Neural progenitor cell (in vitro differentiated cells): ENCODE data around the gene CFAP54. TPM values are rescaled to one million over a fixed set of nuclear protein-coding genes. Genes with fewer than 3 reads are reported as not detected.

Experiments
- DNase-seq: peaks from one replicate; pipeline ENCODE4 v3.0.0-alpha.2; 2016; ENCODE audit warnings: low spot score
- H2AFZ ChIP-seq: fragments of 200-600 bp; sonication (generic); replicated peaks from 2 replicates; pipeline ENCODE4 v1.6.1; 2016; ENCODE audit warnings: antibody characterized with exemption
- H3F3A ChIP-seq: fragments of 200-600 bp; sonication (generic); 2 replicates; pipeline ENCODE4 v1.6.1; 2016; ENCODE audit warnings: antibody characterized with exemption, low read depth
- H3K27ac ChIP-seq: fragments of 200-600 bp; sonication (generic); 2 replicates; pipeline ENCODE4 v1.5.1; 2016; ENCODE audit warnings: mild to moderate bottlenecking
- H3K27me3 ChIP-seq: fragments of 200-600 bp; sonication (generic); 2 replicates; pipeline ENCODE4 v1.6.1; 2016; ENCODE audit warnings: mild to moderate bottlenecking, moderate library complexity
- H3K36me3 ChIP-seq: fragments of 200-600 bp; sonication (generic); 2 replicates; pipeline ENCODE4 v1.5.1; 2016
- H3K4me1 ChIP-seq: fragments of 200-600 bp; sonication (generic); 2 replicates; pipeline ENCODE4 v1.6.1; 2016; ENCODE audit warnings: mixed run types
- H3K4me2 ChIP-seq: fragments of 200-600 bp; sonication (generic); 2 replicates; pipeline ENCODE4 v1.6.1; 2016
- H3K4me3 ChIP-seq: fragments of 200-600 bp; sonication (generic); 2 replicates; pipeline ENCODE4 v1.5.1; 2016
- H3K79me2 ChIP-seq: fragments of 200-600 bp; sonication (generic); 2 replicates; pipeline ENCODE4 v1.6.1; 2016; ENCODE audit warnings: low read depth
- H3K9ac ChIP-seq: fragments of 200-600 bp; sonication (generic); 2 replicates; pipeline ENCODE4 v1.6.1; 2016
- H3K9me3 ChIP-seq: fragments of 200-600 bp; sonication (generic); 2 replicates; pipeline ENCODE4 v1.5.1; 2016; ENCODE audit warnings: low read depth
- H4K20me1 ChIP-seq: fragments of 200-600 bp; sonication (generic); 2 replicates; pipeline ENCODE4 v1.6.1; 2016; ENCODE audit warnings: low read depth
- H3K27ac Mint-ChIP-seq: 3 replicates; pipeline ENCODE4 v1.8.0; 2021; ENCODE audit warnings: mixed read lengths
- H3K27me3 Mint-ChIP-seq: 2 replicates; pipeline ENCODE4 v1.8.0; 2022; ENCODE audit warnings: low read depth, mild to moderate bottlenecking, inconsistent platforms, moderate library complexity, mixed read lengths; ENCODE audit not compliant: insufficient read depth
- H3K36me3 Mint-ChIP-seq: 3 replicates; pipeline ENCODE4 v1.8.0; 2021; ENCODE audit warnings: mixed read lengths
- H3K4me1 Mint-ChIP-seq: 3 replicates; pipeline ENCODE4 v1.8.0; 2021; ENCODE audit warnings: mixed read lengths
- H3K4me3 Mint-ChIP-seq: 3 replicates; pipeline ENCODE4 v1.8.0; 2021; ENCODE audit warnings: mild to moderate bottlenecking, moderate library complexity, mixed read lengths
- H3K9me3 Mint-ChIP-seq: 3 replicates; pipeline ENCODE4 v1.8.0; 2020; ENCODE audit warnings: mixed read lengths
- CTCF ChIP-seq: fragments of 200-600 bp; sonication (generic); IDR thresholded peaks from 2 replicates; pipeline ENCODE4 v1.5.1; 2017; ENCODE audit warnings: antibody characterized with exemption, mild to moderate bottlenecking
- EZH2 ChIP-seq: fragments of 200-600 bp; sonication (generic); IDR thresholded peaks from 2 replicates; pipeline ENCODE4 v1.6.1; 2017; ENCODE audit warnings: antibody characterized with exemption, mild to moderate bottlenecking, moderate library complexity
- EZH2phosphoT487 ChIP-seq: fragments of 200-600 bp; sonication (generic); IDR thresholded peaks from 2 replicates; pipeline ENCODE4 v1.6.1; 2017; ENCODE audit warnings: antibody characterized with exemption
- total RNA-seq: library from RNA; depleted of rRNA; stranded (reverse); fragments of >200 nt; gene quantifications from 2 replicates; pipeline ENCODE4 v1.2.3, GENCODE V29; 2015; ENCODE audit warnings: low replicate concordance

Gene CFAP54
- total RNA-seq, 1 donor from 2014 or later: 4.2 TPM

- Histone ChIP-seq H2AFZ (no peak overlapping the region), H3K27ac (no peak overlapping the region), H3F3A (no peaks in the 10 kb centered on the region), H3K4me3 (no peak overlapping the region), H3K9me3 (no peaks in the 10 kb centered on the region), H3K79me2 (no peaks in the 10 kb centered on the region), H3K36me3 (no peaks in the 10 kb centered on the region), H3K27me3 (no peaks in the 10 kb centered on the region), H3K9ac (no peak overlapping the region), H3K4me1 (no peaks in the 10 kb centered on the region), H4K20me1 (no peaks in the 10 kb centered on the region), H3K4me2 (no peak overlapping the region)
- Mint-ChIP-seq H3K4me3 (no peak overlapping the region), H3K9me3 (no peaks in the 10 kb centered on the region), H3K27me3 (peaks cover 6% of the 10 kb centered on the region), H3K27ac (no peak overlapping the region), H3K4me1 (no peaks in the 10 kb centered on the region), H3K36me3 (peaks cover 7% of the 10 kb centered on the region)
- TF ChIP-seq CTCF (no peak), EZH2 (no peak), EZH2phosphoT487 (no peak)
- DNase-seq: no peak
Observed at GRCh38 chr12:96510306-96510764, 21.0 kb downstream of the CFAP54 start.

GRCh38 chr12:96513166-96513565 lies 23.8 kb downstream of the CFAP54 start:
- H3K27me3 ChIP-seq: no peaks in the 10 kb centered on the region
- Mint-ChIP-seq H3K27me3 (peaks cover 2% of the 10 kb centered on the region), H3K4me3 (no peak overlapping the region), H3K9me3 (no peaks in the 10 kb centered on the region), H3K27ac (peak overlapping the region; percentile 37), H3K4me1 (no peaks in the 10 kb centered on the region), H3K36me3 (no peaks in the 10 kb centered on the region)
- no peak overlapping the region for H3K4me3 ChIP-seq
- H4K20me1 ChIP-seq: no peaks in the 10 kb centered on the region
- H3K36me3 ChIP-seq: no peaks in the 10 kb centered on the region
- no peaks in the 10 kb centered on the region for H3K9me3 ChIP-seq
- H3F3A ChIP-seq: no peaks in the 10 kb centered on the region
- TF ChIP-seq EZH2phosphoT487 (no peak), CTCF (no peak), EZH2 (no peak)
- H3K79me2 ChIP-seq: no peaks in the 10 kb centered on the region
- no peak overlapping the region for H3K27ac ChIP-seq
- no peak overlapping the region for H3K9ac ChIP-seq
- no peak overlapping the region for H2AFZ ChIP-seq
- DNase-seq: no peak
- no peak overlapping the region for H3K4me2 ChIP-seq
- H3K4me1 ChIP-seq: no peaks in the 10 kb centered on the region

GRCh38 chr12:96513681-96514080 lies 24.3 kb downstream of the CFAP54 start:
- H3K4me1 Mint-ChIP-seq: no peaks in the 10 kb centered on the region
- no peak overlapping the region for H3K4me3 ChIP-seq
- no peaks in the 10 kb centered on the region for H3K9me3 ChIP-seq
- H3K36me3 ChIP-seq: no peaks in the 10 kb centered on the region
- no peaks in the 10 kb centered on the region for H3F3A ChIP-seq
- no peak overlapping the region for H3K27ac ChIP-seq
- H3K79me2 ChIP-seq: no peaks in the 10 kb centered on the region
- H4K20me1 ChIP-seq: no peaks in the 10 kb centered on the region
- H3K27me3 ChIP-seq: no peaks in the 10 kb centered on the region
- no peak overlapping the region for H3K4me2 ChIP-seq
- H3K9ac ChIP-seq: no peak overlapping the region
- H3K36me3 Mint-ChIP-seq: no peaks in the 10 kb centered on the region
- no peak for DNase-seq
- H3K27ac Mint-ChIP-seq: no peak overlapping the region
- no peaks in the 10 kb centered on the region for H3K9me3 Mint-ChIP-seq
- no peak overlapping the region for H3K4me3 Mint-ChIP-seq
- TF ChIP-seq EZH2 (no peak), EZH2phosphoT487 (no peak), CTCF (no peak)
- H2AFZ ChIP-seq: no peak overlapping the region
- H3K4me1 ChIP-seq: no peaks in the 10 kb centered on the region
- H3K27me3 Mint-ChIP-seq: peaks cover 2% of the 10 kb centered on the region
